Neural progenitor cell (in vitro differentiated cells): ENCODE results near the gene CTAG2. TPM values are rescaled to one million over a fixed set of nuclear protein-coding genes. Genes with fewer than 3 reads are reported as not detected.

Source experiments
- DNase-seq: peaks from one replicate; pipeline ENCODE4 v3.0.0-alpha.2; 2016; ENCODE audit warnings: low spot score
- H2AFZ ChIP-seq: fragments of 200-600 bp; sonication (generic); replicated peaks from 2 replicates; pipeline ENCODE4 v1.6.1; 2016; ENCODE audit warnings: antibody characterized with exemption
- H3F3A ChIP-seq: fragments of 200-600 bp; sonication (generic); 2 replicates; pipeline ENCODE4 v1.6.1; 2016; ENCODE audit warnings: antibody characterized with exemption, low read depth
- H3K27ac ChIP-seq: fragments of 200-600 bp; sonication (generic); 2 replicates; pipeline ENCODE4 v1.5.1; 2016; ENCODE audit warnings: mild to moderate bottlenecking
- H3K27me3 ChIP-seq: fragments of 200-600 bp; sonication (generic); 2 replicates; pipeline ENCODE4 v1.6.1; 2016; ENCODE audit warnings: mild to moderate bottlenecking, moderate library complexity
- H3K36me3 ChIP-seq: fragments of 200-600 bp; sonication (generic); 2 replicates; pipeline ENCODE4 v1.5.1; 2016
- H3K4me1 ChIP-seq: fragments of 200-600 bp; sonication (generic); 2 replicates; pipeline ENCODE4 v1.6.1; 2016; ENCODE audit warnings: mixed run types
- H3K4me2 ChIP-seq: fragments of 200-600 bp; sonication (generic); 2 replicates; pipeline ENCODE4 v1.6.1; 2016
- H3K4me3 ChIP-seq: fragments of 200-600 bp; sonication (generic); 2 replicates; pipeline ENCODE4 v1.5.1; 2016
- H3K79me2 ChIP-seq: fragments of 200-600 bp; sonication (generic); 2 replicates; pipeline ENCODE4 v1.6.1; 2016; ENCODE audit warnings: low read depth
- H3K9ac ChIP-seq: fragments of 200-600 bp; sonication (generic); 2 replicates; pipeline ENCODE4 v1.6.1; 2016
- H3K9me3 ChIP-seq: fragments of 200-600 bp; sonication (generic); 2 replicates; pipeline ENCODE4 v1.5.1; 2016; ENCODE audit warnings: low read depth
- H4K20me1 ChIP-seq: fragments of 200-600 bp; sonication (generic); 2 replicates; pipeline ENCODE4 v1.6.1; 2016; ENCODE audit warnings: low read depth
- H3K27ac Mint-ChIP-seq: 3 replicates; pipeline ENCODE4 v1.8.0; 2021; ENCODE audit warnings: mixed read lengths
- H3K27me3 Mint-ChIP-seq: 2 replicates; pipeline ENCODE4 v1.8.0; 2022; ENCODE audit warnings: low read depth, mild to moderate bottlenecking, inconsistent platforms, moderate library complexity, mixed read lengths; ENCODE audit not compliant: insufficient read depth
- H3K36me3 Mint-ChIP-seq: 3 replicates; pipeline ENCODE4 v1.8.0; 2021; ENCODE audit warnings: mixed read lengths
- H3K4me1 Mint-ChIP-seq: 3 replicates; pipeline ENCODE4 v1.8.0; 2021; ENCODE audit warnings: mixed read lengths
- H3K4me3 Mint-ChIP-seq: 3 replicates; pipeline ENCODE4 v1.8.0; 2021; ENCODE audit warnings: mild to moderate bottlenecking, moderate library complexity, mixed read lengths
- H3K9me3 Mint-ChIP-seq: 3 replicates; pipeline ENCODE4 v1.8.0; 2020; ENCODE audit warnings: mixed read lengths
- EZH2 ChIP-seq: fragments of 200-600 bp; sonication (generic); IDR thresholded peaks from 2 replicates; pipeline ENCODE4 v1.6.1; 2017; ENCODE audit warnings: antibody characterized with exemption, mild to moderate bottlenecking, moderate library complexity
- EZH2phosphoT487 ChIP-seq: fragments of 200-600 bp; sonication (generic); IDR thresholded peaks from 2 replicates; pipeline ENCODE4 v1.6.1; 2017; ENCODE audit warnings: antibody characterized with exemption
- total RNA-seq: library from RNA; depleted of rRNA; stranded (reverse); fragments of >200 nt; gene quantifications from 2 replicates; pipeline ENCODE4 v1.2.3, GENCODE V29; 2015; ENCODE audit warnings: low replicate concordance
- TF ChIP-seq, protein P1 (sequence below): fragments of 200-600 bp; sonication (generic); IDR thresholded peaks from 2 replicates; pipeline ENCODE4 v1.5.1; 2017; ENCODE audit warnings: antibody characterized with exemption, mild to moderate bottlenecking

CTAG2 gene
- total RNA-seq, 1 donor from 2014 or later: not detected

DNA sequence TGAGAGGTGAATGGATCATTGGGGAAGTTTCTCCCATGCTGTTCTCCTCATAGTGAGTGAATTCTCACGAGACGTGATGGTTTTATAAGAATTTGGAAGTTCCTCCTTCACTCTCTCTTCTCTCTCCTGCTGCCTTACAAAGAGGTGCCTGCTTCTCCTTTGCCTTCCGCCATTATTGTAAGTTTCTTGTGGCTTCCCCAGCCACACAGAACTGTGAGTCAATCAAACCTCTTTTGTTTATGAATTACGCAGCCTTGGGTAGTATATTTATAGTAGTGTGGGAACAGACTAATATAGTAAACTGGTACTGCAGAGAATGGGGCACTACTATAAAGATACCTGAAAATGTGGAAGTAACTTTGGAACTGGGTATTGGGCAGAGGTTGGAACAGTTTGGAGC lies 7.8 kb upstream of the CTAG2 start:
- Histone ChIP-seq H3K79me2 (no peaks in the 10 kb centered on the region), H3F3A (no peaks in the 10 kb centered on the region), H3K27me3 (no peaks in the 10 kb centered on the region), H2AFZ (no peak overlapping the region), H3K4me1 (no peaks in the 10 kb centered on the region), H3K4me2 (no peak overlapping the region), H3K4me3 (no peak overlapping the region), H3K9ac (no peak overlapping the region), H3K9me3 (no peaks in the 10 kb centered on the region), H3K36me3 (no peaks in the 10 kb centered on the region), H3K27ac (no peak overlapping the region), H4K20me1 (no peaks in the 10 kb centered on the region)
- H3K4me1 Mint-ChIP-seq: no peaks in the 10 kb centered on the region
- TF ChIP-seq, protein P1, sequence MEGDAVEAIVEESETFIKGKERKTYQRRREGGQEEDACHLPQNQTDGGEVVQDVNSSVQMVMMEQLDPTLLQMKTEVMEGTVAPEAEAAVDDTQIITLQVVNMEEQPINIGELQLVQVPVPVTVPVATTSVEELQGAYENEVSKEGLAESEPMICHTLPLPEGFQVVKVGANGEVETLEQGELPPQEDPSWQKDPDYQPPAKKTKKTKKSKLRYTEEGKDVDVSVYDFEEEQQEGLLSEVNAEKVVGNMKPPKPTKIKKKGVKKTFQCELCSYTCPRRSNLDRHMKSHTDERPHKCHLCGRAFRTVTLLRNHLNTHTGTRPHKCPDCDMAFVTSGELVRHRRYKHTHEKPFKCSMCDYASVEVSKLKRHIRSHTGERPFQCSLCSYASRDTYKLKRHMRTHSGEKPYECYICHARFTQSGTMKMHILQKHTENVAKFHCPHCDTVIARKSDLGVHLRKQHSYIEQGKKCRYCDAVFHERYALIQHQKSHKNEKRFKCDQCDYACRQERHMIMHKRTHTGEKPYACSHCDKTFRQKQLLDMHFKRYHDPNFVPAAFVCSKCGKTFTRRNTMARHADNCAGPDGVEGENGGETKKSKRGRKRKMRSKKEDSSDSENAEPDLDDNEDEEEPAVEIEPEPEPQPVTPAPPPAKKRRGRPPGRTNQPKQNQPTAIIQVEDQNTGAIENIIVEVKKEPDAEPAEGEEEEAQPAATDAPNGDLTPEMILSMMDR: no peak
- H3K4me3 Mint-ChIP-seq: no peak overlapping the region
- peaks cover 26% of the 10 kb centered on the region for H3K9me3 Mint-ChIP-seq
- H3K36me3 Mint-ChIP-seq: no peaks in the 10 kb centered on the region
- no peak overlapping the region for H3K27ac Mint-ChIP-seq
- peaks cover 2% of the 10 kb centered on the region for H3K27me3 Mint-ChIP-seq
- no peak for DNase-seq

DNA sequence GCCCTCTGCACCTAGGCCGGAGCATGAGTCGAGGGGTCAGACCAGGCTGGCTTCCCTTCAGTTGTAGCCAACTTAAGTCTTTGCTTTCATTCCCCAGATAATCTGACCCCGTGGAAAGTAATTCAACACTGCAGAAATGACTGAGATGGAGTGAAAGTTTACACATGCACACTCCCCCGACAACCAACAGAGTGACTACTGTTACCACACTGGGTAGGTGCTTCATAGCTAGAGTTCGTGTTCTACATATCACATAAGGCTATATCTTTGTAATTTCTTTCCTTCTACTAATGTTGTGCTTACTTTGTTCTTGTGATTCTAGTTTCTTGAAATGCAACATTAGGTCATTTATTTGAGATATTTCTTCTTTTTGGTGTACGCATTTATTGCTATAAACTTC lies 7.2 kb upstream of the CTAG2 start:
- Mint-ChIP-seq H3K36me3 (no peaks in the 10 kb centered on the region), H3K4me3 (no peak overlapping the region), H3K4me1 (no peaks in the 10 kb centered on the region), H3K27ac (no peak overlapping the region), H3K27me3 (peaks cover 2% of the 10 kb centered on the region), H3K9me3 (peaks cover 25% of the 10 kb centered on the region)
- no peaks in the 10 kb centered on the region for H4K20me1 ChIP-seq
- no peak overlapping the region for H2AFZ ChIP-seq
- H3F3A ChIP-seq: no peaks in the 10 kb centered on the region
- no peaks in the 10 kb centered on the region for H3K4me1 ChIP-seq
- DNase-seq: no peak
- H3K36me3 ChIP-seq: no peaks in the 10 kb centered on the region
- H3K4me2 ChIP-seq: no peak overlapping the region
- H3K79me2 ChIP-seq: no peaks in the 10 kb centered on the region
- no peak overlapping the region for H3K27ac ChIP-seq
- H3K9ac ChIP-seq: no peak overlapping the region
- no peaks in the 10 kb centered on the region for H3K9me3 ChIP-seq
- H3K27me3 ChIP-seq: no peaks in the 10 kb centered on the region
- H3K4me3 ChIP-seq: no peak overlapping the region
- TF ChIP-seq EZH2: no peak
- TF ChIP-seq EZH2phosphoT487: no peak
- TF ChIP-seq, protein P1: no peak

DNA sequence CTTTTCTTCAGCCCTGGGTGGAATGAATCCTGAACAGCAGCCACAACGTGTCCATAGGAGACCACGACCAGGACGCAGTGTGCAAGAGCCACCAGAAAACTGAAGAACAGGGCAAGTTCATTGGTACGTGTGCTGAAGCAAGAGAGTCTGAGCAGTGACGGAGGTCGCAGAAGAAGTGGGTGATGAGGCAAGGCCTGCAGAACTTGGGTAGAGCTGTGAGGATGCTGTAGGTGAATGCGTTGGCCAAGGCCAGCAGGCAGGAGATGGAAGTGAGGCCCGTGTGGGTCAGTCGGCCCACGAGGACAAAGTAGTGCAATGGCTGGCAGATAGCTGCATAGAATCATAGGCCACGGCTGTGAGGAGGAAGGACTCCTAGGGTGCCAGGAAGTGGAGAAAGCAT lies 5.6 kb upstream of the CTAG2 start:
- H3K27ac ChIP-seq: no peak overlapping the region
- H3K9me3 ChIP-seq: no peaks in the 10 kb centered on the region
- no peaks in the 10 kb centered on the region for H3K36me3 Mint-ChIP-seq
- no peaks in the 10 kb centered on the region for H3K79me2 ChIP-seq
- H3K4me1 ChIP-seq: no peaks in the 10 kb centered on the region
- no peaks in the 10 kb centered on the region for H3K27me3 ChIP-seq
- no peak overlapping the region for H3K9ac ChIP-seq
- H3K4me3 ChIP-seq: no peak overlapping the region
- H3F3A ChIP-seq: no peaks in the 10 kb centered on the region
- DNase-seq: no peak
- TF ChIP-seq EZH2 (no peak), EZH2phosphoT487 (no peak)
- TF ChIP-seq, protein P1: no peak
- no peaks in the 10 kb centered on the region for H3K36me3 ChIP-seq
- H4K20me1 ChIP-seq: no peaks in the 10 kb centered on the region
- H2AFZ ChIP-seq: no peak overlapping the region
- H3K4me2 ChIP-seq: no peak overlapping the region
- H3K4me1 Mint-ChIP-seq: no peaks in the 10 kb centered on the region
- H3K27me3 Mint-ChIP-seq: peaks cover 2% of the 10 kb centered on the region
- peaks cover 33% of the 10 kb centered on the region for H3K9me3 Mint-ChIP-seq
- H3K27ac Mint-ChIP-seq: no peak overlapping the region
- H3K4me3 Mint-ChIP-seq: no peak overlapping the region

DNA sequence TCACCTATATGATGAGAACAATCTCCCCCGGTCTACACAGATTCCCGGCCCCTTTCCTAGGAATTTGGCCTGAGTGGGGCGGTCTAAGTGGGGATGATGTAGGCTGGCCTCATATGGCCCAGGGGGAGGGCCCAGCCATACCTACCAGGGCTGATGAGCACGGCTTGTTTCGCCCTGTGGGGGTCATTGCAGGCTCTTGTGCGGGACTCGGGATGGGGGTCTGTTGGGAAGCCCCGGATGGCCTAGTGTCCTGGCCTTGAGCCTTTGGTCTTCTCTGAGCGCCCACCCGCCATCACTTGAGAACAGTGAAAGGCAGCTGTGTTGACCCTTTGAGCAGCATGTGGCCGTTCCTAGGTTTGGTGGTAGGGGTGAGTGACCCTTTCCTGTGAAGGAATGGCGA lies 4.8 kb upstream of the CTAG2 start:
- no peak for TF ChIP-seq EZH2
- TF ChIP-seq, protein P1: no peak
- TF ChIP-seq EZH2phosphoT487: no peak
- Mint-ChIP-seq H3K9me3 (peaks cover 28% of the 10 kb centered on the region), H3K27me3 (peaks cover 2% of the 10 kb centered on the region), H3K4me3 (no peak overlapping the region), H3K36me3 (no peaks in the 10 kb centered on the region), H3K4me1 (no peaks in the 10 kb centered on the region), H3K27ac (no peak overlapping the region)
- Histone ChIP-seq H3K4me2 (no peak overlapping the region), H3K27me3 (no peaks in the 10 kb centered on the region), H3K9me3 (no peaks in the 10 kb centered on the region), H3K4me3 (no peak overlapping the region), H4K20me1 (no peaks in the 10 kb centered on the region), H3K4me1 (no peaks in the 10 kb centered on the region), H3F3A (no peaks in the 10 kb centered on the region), H3K27ac (no peak overlapping the region), H2AFZ (no peak overlapping the region), H3K79me2 (no peaks in the 10 kb centered on the region), H3K36me3 (no peaks in the 10 kb centered on the region), H3K9ac (no peak overlapping the region)
- no peak for DNase-seq
